Measurements from ENCODE around the gene RETREG2. TPM values are rescaled to one million over a fixed set of nuclear protein-coding genes. Genes with fewer than 3 reads are reported as not detected.

The RETREG2 gene
- total RNA-seq, 1 donor from 2014 or later = 54.1 TPM

DNA sequence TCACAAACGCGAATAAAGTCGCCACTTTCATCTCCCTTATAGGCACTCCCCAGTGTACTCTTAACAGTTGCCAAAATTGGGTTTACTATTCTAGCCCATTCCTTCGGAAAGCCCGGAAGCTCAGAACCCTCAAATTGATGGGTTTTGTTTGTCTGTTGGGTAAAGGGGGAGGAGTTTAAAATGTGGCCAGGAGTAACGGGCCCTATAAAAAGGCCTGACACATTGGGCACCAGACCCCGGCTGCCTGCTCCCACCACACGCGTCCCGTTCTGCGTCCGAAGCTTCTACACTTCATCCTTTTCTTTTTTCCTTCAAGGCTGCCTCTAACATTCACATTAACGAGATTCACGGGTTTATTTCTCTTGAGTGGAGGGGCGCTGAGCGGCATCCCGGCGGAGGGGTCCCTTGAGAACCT is 18.3 kb upstream of the RETREG2 start:
- Mint-ChIP-seq H3K36me3 (ENCODE audit: low read depth) (peaks cover 12% of the 10 kb centered on the region), H3K27me3 (no peaks in the 10 kb centered on the region), H3K27ac (peak overlapping the region; percentile 97), H3K4me3 (peak overlapping the region; percentile 88), H3K9me3 (no peaks in the 10 kb centered on the region), H3K4me1 (peaks cover 20% of the 10 kb centered on the region)
- intact Hi-C loops (cut with micrococcal nuclease) = loop anchor here (1.0 to 5.0 kb wide), 11 partner anchors 18 to 502 kb away; partner anchors contain the start of genes ABCB6, ANKZF1, ATG9A and BCS1L
- DNase-seq = no peak

DNA sequence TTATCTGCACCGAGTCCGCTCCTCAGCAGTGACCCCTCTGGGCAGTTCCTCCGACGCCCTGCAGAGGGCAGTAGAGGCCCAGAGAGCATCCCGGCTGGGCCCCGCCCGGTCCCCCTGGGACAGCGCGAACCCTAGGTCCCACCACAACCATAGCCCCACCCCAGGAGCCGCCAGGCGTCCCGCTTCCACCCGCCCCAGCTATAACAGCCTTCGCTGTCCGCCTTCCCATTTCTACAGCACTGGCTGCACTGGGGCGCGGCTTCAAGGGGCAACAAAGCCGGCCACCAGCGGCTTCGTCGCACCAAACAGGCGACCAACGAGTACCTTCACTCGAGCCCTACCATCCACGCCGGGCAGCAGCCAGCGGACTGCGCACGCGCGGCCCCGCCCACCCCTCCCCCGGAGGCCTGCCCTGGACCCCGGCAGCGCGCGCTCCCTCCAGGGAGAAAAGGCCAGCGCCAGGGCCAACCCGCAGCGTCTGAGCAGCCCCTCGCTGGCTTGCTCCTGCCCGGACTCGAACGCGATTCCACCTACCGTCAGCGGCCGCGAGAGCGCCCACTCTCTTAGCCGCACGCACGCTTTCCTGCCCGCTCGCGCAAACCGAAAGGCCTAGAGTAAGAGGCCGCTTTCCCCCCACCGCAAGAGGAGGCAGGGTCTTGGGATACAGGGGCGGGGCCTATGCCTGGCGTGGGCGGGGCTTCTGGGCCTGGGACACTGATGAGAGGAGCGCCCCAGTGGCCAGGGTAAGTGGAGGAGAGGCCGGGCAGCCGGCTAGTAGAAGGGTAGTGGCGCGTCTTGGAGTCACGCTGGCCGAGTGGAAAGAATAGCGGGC is 17.7 kb upstream of the RETREG2 start, which contains the start of gene NHEJ1:
Gene NHEJ1, minus strand, starts transcription at position 630 of the 832 bp plus-strand sequence. CDS start 2,453 bp downstream, outside the sequence.
- peak within 1 kb of the TSS; percentile 97 for H3K27ac Mint-ChIP-seq
- peak; percentile 98 for DNase-seq
- no peaks in the 10 kb centered on the region for H3K9me3 Mint-ChIP-seq
- H3K4me3 Mint-ChIP-seq = peak within 1 kb of the TSS; percentile 88
- no peaks in the 10 kb centered on the region for H3K27me3 Mint-ChIP-seq
- H3K36me3 Mint-ChIP-seq (ENCODE audit: low read depth) = peaks cover 12% of the 10 kb centered on the region
- peaks cover 20% of the 10 kb centered on the region for H3K4me1 Mint-ChIP-seq
- intact Hi-C loops (cut with micrococcal nuclease) = loop anchor here (1.0 to 5.0 kb wide), 11 partner anchors 17 to 503 kb away; partner anchors contain the start of genes ABCB6, ANKZF1, ATG9A and BCS1L

DNA sequence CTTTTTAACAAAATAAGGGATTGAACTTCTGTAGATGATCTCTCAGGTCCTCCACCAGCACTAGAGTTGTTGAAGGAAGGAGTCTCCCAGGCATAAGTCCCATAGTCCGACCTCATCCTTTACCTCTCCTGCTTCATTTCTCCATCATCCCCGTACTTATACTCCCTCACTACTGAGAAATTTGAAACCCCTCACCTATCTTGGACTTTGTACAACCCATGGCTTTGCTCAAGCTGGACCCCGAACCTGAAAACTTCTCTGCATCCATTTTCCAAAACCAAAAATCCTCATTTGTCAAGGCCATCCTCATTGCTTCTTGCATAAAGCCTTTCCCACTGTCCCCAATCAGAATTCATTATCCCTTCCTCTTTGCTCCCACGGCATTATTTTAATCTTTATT is 17.0 kb upstream of the RETREG2 start:
- intact Hi-C loops (cut with micrococcal nuclease) = loop anchor here (5.0 kb wide), 1 partner anchor 504 kb away; the partner anchor contains the start of genes BCS1L and ZNF142
- DNase-seq = no peak
- H3K4me1 Mint-ChIP-seq = peaks cover 20% of the 10 kb centered on the region
- H3K27me3 Mint-ChIP-seq = no peaks in the 10 kb centered on the region
- peaks cover 12% of the 10 kb centered on the region for H3K36me3 Mint-ChIP-seq (ENCODE audit: low read depth)
- H3K4me3 Mint-ChIP-seq = peak overlapping the region; percentile 88
- H3K27ac Mint-ChIP-seq = peak overlapping the region; percentile 97
- H3K9me3 Mint-ChIP-seq = no peaks in the 10 kb centered on the region

DNA sequence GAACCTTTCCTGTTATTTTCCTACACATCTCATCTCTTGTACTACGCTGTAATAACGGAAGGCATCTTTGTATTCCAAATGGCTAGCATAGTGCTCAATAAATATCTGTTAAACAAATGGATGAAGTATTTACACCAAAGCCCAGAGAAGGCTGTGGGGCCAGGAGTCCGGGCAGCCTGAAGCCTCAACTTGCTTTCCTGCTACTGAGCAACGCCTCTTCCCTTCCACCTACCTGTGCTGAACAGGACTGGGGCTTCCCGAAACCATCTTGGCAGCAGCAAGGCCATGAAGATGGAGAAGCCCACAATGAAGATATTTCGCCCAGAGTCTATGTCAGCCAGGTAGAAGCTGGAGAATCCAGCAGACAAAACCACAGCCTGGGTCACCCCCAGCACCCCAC is 14.9 kb upstream of the RETREG2 start:
- Mint-ChIP-seq H3K9me3 (no peaks in the 10 kb centered on the region), H3K36me3 (ENCODE audit: low read depth) (peaks cover 5% of the 10 kb centered on the region), H3K4me1 (peaks cover 20% of the 10 kb centered on the region), H3K27me3 (no peaks in the 10 kb centered on the region), H3K4me3 (no peak overlapping the region), H3K27ac (no peak overlapping the region)
- DNase-seq = no peak
- intact Hi-C loops (cut with micrococcal nuclease) = loop anchor here (5.0 kb wide), 1 partner anchor 506 kb away; the partner anchor contains the start of genes BCS1L and ZNF142

DNA sequence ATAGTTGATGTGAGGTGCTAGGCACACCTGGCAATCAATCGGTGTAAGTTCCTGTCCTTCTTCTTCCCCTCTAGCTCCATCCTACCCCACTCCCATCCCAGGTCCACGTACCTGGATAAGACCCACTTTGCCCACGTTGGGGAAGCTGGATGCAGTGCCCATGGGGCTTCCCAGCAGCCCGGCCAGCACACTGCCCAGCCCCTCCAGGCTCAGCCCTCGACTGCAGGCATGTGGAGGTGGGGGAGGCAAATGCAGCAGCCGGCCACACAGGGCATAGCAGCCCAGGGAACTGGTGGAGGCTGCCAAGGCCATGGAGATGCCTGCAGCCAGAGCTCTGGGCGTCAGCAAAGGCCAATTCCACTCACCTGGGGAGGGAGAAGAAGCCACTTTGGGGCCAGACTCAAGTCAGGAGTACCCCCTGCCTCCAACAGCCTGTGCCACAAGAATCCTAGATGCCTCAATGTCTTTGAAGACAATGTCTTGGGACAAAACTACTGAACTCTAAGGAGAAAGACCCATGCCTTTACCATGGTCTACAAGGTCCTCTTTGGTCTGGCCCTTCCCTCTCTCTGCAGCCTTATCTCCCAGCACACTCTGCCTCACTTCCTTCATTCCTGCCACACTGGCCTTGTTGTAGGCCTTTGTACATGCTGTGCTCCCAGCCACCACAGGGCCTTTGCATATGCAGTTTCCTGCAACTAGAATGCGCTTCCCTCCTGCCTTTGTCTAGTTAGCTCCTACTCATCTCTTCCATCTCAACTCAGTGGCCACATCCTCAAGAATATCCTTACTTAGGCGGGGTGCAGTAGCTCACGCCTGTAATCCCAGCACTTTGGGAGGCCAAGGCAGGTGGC is 12.8 kb upstream of the RETREG2 start:
- no peak overlapping the region for H3K27ac Mint-ChIP-seq
- intact Hi-C loops (cut with micrococcal nuclease) = no loop called here
- H3K9me3 Mint-ChIP-seq = no peaks in the 10 kb centered on the region
- no peak overlapping the region for H3K4me3 Mint-ChIP-seq
- DNase-seq = peak; percentile 51
- H3K4me1 Mint-ChIP-seq = peaks cover 12% of the 10 kb centered on the region
- no peaks in the 10 kb centered on the region for H3K27me3 Mint-ChIP-seq
- H3K36me3 Mint-ChIP-seq (ENCODE audit: low read depth) = peaks cover 5% of the 10 kb centered on the region

DNA sequence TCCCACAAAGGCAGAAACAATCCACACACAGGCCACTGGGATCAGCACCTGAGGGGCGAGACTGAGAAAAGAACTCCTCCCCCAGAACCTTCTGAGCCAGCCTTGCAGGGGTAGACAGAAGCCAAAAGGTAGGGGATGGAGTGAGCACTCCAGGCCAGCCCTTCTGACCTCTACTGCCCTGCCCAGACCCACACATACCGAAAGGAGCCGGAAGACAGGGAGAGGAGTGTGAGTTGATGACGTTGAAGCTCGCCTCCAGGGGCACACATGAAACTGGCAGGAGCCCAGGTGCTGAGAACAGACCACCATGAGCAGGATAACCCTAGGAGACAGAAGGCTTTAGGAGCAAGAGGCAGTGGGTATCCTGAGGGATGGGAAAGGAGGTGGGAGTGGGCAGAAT is 10.1 kb upstream of the RETREG2 start:
- Mint-ChIP-seq H3K27me3 (no peaks in the 10 kb centered on the region), H3K27ac (no peak overlapping the region), H3K4me3 (no peak overlapping the region), H3K4me1 (no peaks in the 10 kb centered on the region), H3K9me3 (no peaks in the 10 kb centered on the region), H3K36me3 (ENCODE audit: low read depth) (peaks cover 20% of the 10 kb centered on the region)
- intact Hi-C loops (cut with micrococcal nuclease) = no loop called here
- DNase-seq = peak; percentile 51

DNA sequence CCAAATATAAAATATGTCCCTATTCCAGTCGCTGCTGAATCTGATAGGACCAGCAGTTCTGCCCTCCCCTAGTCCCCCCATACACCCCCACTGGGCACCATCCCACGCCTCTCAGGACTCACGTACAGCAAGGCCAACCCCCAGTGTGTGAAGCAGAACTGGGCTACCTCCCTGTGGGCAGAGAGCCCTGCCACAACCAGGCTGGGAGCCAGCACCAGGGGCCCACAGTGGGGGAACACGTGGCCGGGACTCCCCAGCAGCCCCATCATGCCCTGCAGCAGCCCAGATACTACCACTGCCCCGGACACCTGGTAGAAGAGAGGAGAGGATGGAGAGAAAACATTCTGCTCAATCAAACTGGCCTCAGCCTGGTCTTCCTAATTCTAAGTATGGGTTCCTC is 9.5 kb upstream of the RETREG2 start:
- Mint-ChIP-seq H3K27ac (no peak overlapping the region), H3K27me3 (no peaks in the 10 kb centered on the region), H3K36me3 (ENCODE audit: low read depth) (peaks cover 24% of the 10 kb centered on the region), H3K9me3 (no peaks in the 10 kb centered on the region), H3K4me3 (no peak overlapping the region), H3K4me1 (peaks cover 3% of the 10 kb centered on the region)
- intact Hi-C loops (cut with micrococcal nuclease) = no loop called here
- peak; percentile 51 for DNase-seq

DNA sequence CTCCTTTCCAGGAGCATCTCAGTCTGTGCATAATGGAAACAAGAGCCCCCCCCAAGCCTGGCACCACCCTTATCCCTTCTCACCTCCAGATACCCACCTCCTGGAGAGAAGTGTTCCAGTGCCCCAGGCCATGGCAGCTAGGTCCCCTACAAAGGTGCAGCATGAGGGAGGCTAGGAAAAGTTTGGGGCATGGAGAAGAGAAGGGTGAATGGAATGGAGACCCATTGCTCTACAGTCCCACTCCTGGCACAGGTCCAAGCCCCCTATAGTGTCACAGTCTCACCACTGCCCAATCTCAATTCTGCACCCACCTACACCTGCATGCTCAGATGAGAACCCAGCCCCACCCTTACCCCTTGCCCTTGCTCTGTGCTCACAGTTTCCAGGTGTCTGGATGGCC is 9.1 kb upstream of the RETREG2 start:
- no peak overlapping the region for H3K27ac Mint-ChIP-seq
- no peak overlapping the region for H3K4me3 Mint-ChIP-seq
- intact Hi-C loops (cut with micrococcal nuclease) = no loop called here
- no peaks in the 10 kb centered on the region for H3K9me3 Mint-ChIP-seq
- H3K36me3 Mint-ChIP-seq (ENCODE audit: low read depth) = peaks cover 25% of the 10 kb centered on the region
- H3K27me3 Mint-ChIP-seq = no peaks in the 10 kb centered on the region
- peaks cover 3% of the 10 kb centered on the region for H3K4me1 Mint-ChIP-seq
- DNase-seq = peak; percentile 54

DNA sequence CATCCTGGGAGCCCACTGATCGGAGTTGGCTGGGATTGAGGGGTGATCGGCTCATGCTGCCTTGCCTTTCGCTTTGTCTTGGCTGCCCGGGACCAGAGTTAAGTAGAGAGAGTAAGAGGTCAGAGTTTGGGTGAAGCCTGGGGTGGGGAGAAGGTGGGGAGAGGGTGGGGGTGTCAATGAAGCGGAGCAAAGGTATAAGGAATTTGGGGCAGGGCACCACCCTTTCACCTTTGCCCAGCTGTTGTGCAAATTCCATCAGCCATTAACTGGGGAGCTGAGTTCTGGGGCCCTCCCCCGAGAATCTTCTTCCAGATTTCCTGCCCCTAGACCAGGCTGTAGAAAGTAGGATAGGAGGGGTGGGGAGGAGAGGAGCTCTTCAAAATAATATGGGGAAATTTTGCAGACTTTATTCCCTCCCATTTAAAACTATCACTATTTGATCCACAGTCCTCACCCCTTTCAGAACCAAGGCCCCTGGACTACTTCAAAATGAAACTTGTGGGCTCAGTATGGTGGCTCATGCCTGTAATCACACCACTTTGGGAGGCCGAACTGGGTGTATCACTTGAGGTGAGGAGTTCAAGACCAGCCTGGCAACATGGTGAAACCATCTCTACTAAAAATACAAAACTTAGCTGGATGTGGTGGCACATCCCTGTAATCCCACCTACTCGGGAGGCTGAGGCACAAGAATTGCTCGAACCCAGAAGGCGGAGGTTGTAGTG is 8.0 kb upstream of the RETREG2 start, which contains the start of gene SLC23A3:
Gene SLC23A3, minus strand, starts transcription at position 100 of the 725 bp plus-strand sequence. Its CDS starts 45 bp downstream, at position 55.
- peak; percentile 52 for DNase-seq
- Mint-ChIP-seq H3K4me3 (no peak within 1 kb of the TSS), H3K36me3 (ENCODE audit: low read depth) (peaks cover 34% of the 10 kb centered on the region), H3K4me1 (peaks cover 13% of the 10 kb centered on the region), H3K9me3 (no peaks in the 10 kb centered on the region), H3K27ac (no peak within 1 kb of the TSS), H3K27me3 (no peaks in the 10 kb centered on the region)
- intact Hi-C loops (cut with micrococcal nuclease) = no loop called here

DNA sequence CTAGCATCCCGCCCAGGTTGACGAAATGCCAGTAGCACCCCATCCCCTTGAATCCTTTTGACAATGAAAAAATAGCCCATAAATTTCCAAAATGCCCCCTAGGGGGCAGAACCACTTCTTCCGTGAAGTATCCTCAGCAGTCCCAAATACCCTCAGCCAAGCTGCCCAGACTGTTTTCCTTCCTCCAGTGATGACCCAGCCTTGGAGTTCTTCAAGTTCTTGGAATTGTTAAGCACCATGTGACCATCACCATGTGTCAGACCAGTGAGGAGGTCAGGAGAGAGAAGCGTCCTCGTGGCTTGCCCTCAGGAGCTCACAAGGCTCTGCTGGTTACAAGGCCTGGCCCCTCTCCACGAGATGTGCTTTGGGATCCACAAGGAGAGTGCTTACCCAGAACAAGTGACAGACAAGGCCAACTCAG is 6.8 kb upstream of the RETREG2 start:
- H3K27ac Mint-ChIP-seq = no peak overlapping the region
- no peaks in the 10 kb centered on the region for H3K9me3 Mint-ChIP-seq
- H3K4me3 Mint-ChIP-seq = no peak overlapping the region
- DNase-seq = peak; percentile 83
- intact Hi-C loops (cut with micrococcal nuclease) = no loop called here
- peaks cover 21% of the 10 kb centered on the region for H3K4me1 Mint-ChIP-seq
- H3K36me3 Mint-ChIP-seq (ENCODE audit: low read depth) = peaks cover 37% of the 10 kb centered on the region
- H3K27me3 Mint-ChIP-seq = no peaks in the 10 kb centered on the region

DNA sequence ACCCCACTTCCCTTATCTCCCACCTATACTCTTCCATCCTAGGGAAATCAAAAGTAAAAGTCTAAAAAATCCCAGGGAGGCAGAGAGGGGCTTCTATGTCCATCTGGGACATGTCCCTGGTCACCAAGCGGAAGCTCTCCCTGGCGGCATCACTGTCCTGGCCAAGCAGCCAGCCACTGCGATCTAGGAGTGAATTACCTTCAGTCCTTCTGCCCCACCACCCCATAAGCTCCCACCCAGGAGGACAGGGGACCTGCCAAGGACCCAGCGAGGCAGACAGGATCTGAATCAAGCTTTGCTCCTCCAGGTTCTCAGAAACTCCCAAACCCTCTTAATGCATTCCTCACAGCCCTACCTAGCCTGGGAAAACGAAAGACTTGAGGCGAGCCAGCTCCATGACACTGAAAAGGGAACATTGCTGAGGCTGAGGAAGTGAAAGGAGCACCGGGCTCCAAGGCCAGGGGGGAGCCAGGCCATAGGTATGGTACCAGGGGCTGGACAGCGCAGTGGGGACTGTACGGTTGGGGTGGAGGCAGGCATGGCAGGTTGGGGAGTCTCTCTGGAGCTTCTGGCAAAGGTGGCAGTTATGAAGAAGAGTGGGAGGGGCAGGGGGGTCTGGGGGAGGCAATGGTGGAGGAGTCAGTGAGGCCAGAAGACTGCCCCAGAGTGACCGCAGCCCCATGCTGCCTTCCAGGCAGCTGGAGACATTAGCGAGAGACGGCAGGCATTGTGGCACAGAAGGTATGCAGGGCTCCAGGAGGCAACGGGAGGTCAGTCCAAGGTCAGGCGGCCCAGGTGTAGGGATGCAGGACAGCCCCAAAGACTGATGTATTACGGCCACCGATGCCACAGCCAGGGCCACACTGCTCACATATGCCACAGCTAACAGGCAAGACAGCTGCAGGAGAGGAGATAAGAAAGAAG is 5.6 kb upstream of the RETREG2 start:
- H3K9me3 Mint-ChIP-seq = no peaks in the 10 kb centered on the region
- H3K27me3 Mint-ChIP-seq = no peaks in the 10 kb centered on the region
- H3K4me3 Mint-ChIP-seq = no peak overlapping the region
- intact Hi-C loops (cut with micrococcal nuclease) = no loop called here
- H3K27ac Mint-ChIP-seq = no peak overlapping the region
- H3K36me3 Mint-ChIP-seq (ENCODE audit: low read depth) = peaks cover 38% of the 10 kb centered on the region
- peaks cover 26% of the 10 kb centered on the region for H3K4me1 Mint-ChIP-seq
- peak; percentile 53 for DNase-seq

DNA sequence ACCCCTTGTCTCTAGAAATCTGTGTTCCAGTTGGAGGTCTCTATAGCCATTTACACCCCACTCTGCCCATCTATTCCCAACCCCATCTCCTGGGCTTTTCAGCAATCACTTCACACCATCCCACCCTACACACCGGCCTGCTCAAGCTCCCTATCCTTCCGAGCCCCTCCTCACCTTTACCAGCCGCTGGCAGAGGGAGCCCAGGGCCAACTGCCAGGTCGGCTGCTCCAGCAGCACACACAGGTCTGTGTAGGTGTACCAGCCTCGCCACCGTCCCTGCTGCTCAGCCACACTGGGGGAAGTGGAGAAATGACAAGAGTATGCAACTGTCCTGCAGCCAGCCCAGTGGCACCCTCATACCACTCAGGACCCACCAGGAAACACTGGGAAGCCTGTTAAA is 4.9 kb upstream of the RETREG2 start:
- no peak overlapping the region for H3K27ac Mint-ChIP-seq
- H3K27me3 Mint-ChIP-seq = no peaks in the 10 kb centered on the region
- DNase-seq = peak; percentile 56
- H3K4me3 Mint-ChIP-seq = no peak overlapping the region
- intact Hi-C loops (cut with micrococcal nuclease) = no loop called here
- H3K36me3 Mint-ChIP-seq (ENCODE audit: low read depth) = peaks cover 39% of the 10 kb centered on the region
- peaks cover 28% of the 10 kb centered on the region for H3K4me1 Mint-ChIP-seq
- no peaks in the 10 kb centered on the region for H3K9me3 Mint-ChIP-seq

All from activated CD4-positive, alpha-beta T cell treated with anti-CD3 and anti-CD28 coated beads, Interleukin-2, amount 10 ng/mL, durations not matched to agents 24 days and 14 days (primary cell).